Epithelial cell of prostate (primary cell): ENCODE results near the gene MAML1.

ENCODE experiments used
- DNase-seq: peaks from one replicate; pipeline ENCODE4 v3.0.0-alpha.2; 2011; ENCODE audit warnings: low read depth, low spot score
- H3K27ac ChIP-seq: fragments of 450-650 bp; 2 replicates; pipeline ENCODE4 v1.5.1; 2017; ENCODE audit warnings: mild to moderate bottlenecking

MAML1 gene

DNA sequence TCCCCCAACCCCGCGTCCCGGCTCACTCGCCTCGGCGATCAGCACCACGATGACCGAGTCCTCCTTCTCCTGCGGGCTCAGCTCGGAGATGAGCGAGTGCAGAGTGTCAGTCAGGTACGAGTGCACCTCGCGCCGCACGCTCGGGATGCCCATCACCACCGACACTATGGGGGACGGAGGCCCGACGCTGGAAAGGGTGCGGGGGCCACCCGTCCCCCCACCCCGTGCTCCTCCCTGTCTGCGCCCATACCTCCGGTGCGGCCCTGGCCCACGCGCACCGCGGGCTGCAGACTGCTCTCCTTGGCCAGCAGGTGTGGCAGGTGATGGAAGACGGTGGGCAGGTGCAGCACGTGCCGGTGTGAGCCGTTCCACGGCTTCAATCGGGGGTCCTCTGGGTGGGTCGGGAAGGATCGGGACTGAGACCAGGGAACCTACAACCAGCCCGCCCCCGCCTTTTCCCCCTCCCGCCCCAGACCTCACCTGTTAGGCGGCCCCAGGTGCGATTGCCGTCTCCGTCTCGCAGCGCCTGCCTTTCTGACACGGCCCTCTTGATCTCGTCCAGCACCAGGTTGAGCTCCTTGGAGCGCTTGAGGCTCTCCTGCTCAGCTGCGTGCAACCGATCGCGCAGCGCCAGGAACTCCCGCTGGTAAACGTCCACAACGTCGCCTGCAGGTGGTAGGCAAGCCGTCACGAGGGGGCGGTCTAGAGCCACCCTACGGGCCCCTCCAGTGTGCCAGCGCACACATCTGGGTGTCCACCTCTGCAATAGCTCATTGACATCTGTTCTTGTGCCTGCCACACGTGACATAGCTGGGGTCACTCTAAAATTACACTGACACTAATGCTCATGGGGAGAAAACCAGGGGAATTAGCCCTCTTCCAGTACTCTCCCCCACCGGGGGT, 68.9 kb downstream of the MAML1 start:
- no peak for DNase-seq

DNA sequence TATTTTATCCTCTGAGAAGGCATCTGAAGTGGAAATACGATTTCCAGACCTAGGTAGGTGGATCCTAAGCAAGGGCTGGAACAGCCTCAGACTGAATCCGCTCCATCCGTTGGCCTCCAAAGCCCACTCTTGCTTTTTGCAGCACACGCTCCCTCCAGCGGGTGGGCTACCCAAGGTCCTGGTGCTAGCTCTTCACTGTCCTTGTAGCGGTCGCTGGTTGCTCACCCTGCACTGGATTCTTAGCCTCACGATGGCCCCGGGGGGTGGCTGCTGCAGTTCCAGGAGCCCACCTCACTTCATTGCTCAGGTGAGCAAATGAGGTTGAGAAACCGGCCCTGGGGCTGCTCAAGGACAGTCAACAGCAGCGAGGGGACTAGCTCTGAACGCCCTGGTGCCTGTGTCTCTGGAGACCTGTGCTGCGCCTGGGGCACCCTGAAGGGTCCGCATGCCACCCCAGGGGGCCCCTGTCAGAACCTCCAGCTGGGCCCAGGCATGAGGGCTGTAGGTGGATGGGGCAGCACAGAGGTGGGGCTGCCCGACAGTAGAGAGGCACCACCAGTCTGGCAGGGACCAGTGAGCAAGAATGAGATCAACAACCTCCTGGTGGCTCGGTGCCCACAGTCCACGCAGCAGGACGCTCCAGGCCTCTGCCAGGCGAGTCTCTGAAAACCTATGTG, 69.7 kb downstream of the MAML1 start:
- DNase-seq: no peak
- H3K27ac ChIP-seq: peak overlapping the region; percentile 26

More for the DNA sequence above, 68.9 kb downstream of the MAML1 start:
- H3K27ac ChIP-seq: no peak overlapping the region

DNA sequence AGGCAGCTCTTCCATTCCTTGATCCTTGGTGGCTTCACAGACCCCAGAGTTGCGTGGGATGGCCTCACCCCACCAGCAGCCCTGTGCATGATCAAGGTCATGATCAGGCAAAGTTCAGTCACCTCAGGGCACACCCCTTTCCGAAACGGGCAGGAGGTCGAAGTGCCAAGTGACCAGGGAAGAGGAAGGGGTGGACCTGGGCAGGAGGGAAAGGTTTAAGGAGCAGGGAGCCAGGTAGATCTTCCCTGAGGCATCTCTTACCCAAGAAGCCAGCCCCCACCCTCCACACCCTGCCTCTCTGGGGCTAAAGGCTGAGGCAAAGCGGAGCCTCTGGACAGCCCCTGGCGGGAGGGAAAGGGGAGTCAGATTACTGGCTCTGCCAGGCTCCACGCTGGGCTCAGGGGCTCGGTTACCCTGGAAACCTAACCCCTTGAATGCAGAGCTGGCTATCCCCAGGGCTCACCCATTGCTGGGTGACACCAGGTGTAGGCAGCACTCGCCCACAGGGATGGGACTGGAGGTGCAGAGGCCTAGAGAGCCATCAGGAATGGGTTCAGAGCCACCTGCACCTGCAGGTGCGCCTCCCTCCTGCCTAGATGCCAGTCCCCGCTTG, 70.4 kb downstream of the MAML1 start:
- DNase-seq: no peak
- peak overlapping the region; percentile 26 for H3K27ac ChIP-seq

DNA sequence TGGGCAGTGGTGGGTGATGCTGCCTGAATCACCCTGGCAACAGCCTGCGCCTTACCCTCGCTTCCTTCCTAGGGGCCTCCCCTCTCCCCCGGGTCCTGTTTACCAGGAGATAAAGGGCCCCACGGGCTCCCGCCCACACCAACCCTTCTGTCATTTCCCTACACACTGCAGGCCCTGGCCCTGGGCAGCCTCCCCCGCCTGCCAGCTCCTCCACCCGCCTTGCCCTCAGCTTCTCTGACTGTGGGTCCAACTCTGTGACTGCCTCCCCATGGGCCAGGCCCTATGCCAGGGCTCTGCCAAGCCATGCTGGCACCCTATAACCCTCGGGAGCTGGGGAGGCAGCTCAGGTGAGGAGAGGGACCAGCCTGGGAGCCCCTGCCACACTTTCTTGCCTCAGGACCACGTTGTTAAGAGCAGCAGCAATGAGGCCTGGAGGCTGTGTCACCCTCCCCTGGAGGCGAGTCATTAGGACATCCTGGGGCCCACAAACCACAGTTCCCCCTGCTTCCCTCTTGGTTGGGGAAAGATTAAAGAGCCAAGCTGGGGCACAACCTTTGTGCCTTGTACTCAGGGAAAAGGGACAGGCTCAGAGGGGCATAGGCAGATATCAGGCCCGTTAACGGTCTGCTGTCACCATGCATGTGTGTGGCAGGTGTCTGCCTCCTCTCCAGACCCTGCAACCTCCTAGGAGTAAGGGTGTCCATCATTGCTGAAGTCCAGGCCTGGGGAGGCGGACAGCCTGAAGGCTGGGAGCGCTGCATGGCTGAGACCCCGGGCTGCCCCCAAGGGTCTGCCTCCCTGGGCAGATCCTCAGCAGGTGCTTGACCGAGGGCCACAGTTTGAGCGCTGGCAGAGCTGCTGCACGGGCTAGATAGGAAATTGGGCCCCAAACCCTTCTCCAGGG, 71.3 kb downstream of the MAML1 start:
- no peak for DNase-seq
- no peak overlapping the region for H3K27ac ChIP-seq

DNA sequence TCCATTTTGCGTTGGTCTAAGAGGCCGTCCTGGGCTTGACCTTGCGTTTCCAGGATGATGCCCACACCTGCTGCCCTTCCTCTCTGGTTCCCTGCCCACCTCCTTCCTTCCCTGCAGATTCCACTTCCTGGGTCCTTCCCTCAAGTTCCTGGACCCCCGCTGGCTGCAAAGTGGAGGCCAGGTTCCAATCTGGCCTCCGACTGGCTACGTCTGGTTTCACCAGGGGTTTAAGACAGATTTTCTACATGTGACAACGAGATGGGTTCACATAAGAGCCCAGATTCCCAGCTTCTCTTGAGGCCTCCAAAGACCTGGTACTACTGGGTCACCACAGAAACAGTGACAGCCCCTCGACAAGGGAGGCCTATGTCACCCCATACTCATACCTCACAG, 71.9 kb downstream of the MAML1 start:
- no peak for DNase-seq
- no peak overlapping the region for H3K27ac ChIP-seq

DNA sequence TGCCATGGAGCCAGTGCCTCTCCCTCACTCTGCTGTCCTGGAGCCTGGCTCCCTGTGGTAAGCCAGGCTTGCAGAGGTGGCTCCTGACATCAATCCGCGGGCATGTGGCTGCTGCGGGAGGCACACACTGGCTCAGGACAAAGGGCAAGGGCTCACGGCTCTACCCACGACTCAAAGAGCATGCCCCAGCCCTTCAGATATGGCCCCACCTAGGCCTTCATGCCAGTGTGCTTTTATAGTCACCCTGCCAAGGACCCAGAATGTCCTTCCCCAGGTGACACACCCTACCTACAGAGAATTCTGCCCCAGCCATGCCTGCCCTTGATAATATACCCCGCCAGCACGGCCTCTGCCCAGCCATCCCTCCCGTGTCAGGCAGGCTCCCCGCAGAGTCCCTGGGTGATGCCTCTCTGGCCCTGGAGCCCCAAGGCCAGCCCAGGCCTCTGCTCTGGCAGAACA, 72.5 kb downstream of the MAML1 start:
- H3K27ac ChIP-seq: peak overlapping the region; percentile 92

DNA sequence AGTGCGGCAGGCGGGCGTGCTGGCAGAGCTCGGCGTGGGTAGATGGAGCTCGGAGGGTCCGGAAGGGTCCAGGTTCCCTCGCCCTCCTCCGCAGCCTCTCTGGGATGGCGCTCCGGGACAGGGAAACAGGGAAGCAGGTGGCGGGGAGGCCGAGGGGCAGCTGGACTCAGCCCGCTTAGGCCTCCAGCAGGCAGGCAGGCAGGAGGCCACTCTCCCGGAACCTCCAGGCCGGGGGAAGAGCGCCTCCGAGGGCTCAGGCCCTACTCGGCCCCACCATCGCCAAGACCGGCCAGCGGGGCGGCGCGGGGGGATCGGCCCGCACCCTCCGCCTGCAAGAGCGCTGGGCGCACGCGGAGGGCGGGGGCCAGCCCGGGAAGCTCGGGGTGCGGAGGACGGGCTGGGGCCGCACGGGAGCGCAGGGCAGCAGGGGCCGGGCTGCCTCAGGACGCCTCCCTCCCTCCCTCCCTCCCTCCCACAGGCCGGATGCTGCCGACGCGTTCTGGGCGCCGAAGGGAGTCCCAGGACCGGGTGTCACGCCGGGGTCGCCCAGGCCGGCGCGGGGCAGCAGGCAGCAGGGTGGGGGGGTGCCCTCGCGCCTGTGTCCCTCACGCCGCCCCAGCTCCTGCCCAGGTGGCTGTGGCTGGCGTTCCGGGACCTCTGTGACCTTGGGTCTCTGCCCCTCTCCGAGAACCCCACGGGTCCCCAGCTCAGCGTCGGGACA, 73.1 kb downstream of the MAML1 start:
- peak overlapping the region; percentile 92 for H3K27ac ChIP-seq
- DNase-seq: no peak

More for the DNA sequence above, 72.5 kb downstream of the MAML1 start:
- DNase-seq: no peak

DNA sequence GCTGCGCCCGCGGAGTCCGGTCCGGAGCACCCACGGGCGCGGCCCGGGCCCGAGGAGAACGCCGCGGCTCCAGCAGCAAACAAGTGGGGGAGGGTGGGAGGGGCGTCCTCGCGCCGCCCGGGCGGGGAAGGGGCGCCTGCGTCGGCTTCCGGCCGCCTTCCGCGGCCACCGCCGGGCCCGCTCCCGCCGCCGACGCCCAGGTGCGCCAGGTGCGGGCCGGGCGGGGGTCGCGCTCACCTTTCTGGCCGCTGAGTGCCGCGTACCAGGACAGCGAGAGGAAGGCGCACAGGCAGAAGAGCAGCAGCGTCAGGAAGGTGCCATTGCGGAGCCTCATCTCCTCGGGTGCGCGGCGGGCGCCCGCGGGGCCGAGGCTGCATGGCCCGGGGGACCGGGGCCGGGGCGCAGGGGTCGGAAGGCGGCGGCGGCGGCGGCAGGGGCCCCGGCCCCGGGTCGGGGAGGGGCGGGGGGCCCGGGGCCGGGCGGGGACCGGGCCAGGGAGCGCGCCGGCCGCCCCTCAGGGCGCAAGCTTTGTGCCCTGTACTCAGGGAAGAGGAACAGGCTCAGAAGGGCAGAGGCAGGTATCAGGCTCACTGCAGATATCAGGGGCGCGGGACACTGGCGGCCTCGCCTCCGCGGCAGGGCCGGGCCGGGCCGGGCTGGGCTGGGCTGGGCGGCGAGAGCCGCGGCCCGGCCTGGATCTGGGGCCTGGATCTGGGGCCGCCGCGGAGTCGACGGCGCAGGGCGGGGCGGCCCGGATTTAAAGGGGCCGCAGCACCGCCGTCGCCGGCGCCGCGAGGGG, 73.8 kb downstream of the MAML1 start, which contains the start of gene MGAT4B:
MGAT4B (minus strand) TSS at position 617 of the 799 bp plus-strand sequence; CDS start at position 334, 283 bp downstream.
- H3K27ac ChIP-seq: peak within 1 kb of the TSS; percentile 92
- no peak for DNase-seq

DNA sequence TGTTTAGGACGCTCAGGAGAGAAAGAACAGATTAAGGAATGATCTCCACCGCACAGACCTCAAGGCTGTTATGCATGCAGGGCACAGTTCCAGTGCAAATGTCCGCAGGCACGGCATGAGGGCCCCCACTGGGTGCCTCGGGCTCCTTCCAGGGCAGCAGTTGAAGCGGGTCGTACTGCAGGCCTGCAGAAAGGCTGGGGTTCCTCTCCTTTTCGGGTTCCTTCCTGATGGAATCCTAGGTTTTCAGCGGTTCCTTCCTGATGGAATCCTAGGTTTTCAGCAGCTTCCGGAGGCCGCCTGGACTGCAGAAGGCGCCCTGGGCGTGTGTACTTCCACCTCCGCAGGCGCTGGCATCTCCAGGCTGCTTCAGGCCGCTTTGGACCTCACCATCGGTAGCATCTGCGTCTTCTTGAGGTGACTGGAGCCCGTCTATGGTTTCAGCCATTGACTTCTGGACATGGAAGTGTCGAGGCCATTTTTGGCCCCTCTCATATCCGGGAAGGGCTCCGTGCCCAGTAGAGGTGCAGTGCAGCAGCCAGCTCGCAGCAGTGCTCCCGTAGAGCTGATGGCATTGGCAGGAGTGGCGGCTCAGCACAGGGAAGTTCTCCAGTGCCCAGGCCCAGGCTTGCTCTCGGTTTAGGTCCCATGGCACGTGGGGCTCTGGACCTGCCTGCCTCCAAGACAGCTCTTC, 79.7 kb downstream of the MAML1 start:
- H3K27ac ChIP-seq: no peak overlapping the region

DNA sequence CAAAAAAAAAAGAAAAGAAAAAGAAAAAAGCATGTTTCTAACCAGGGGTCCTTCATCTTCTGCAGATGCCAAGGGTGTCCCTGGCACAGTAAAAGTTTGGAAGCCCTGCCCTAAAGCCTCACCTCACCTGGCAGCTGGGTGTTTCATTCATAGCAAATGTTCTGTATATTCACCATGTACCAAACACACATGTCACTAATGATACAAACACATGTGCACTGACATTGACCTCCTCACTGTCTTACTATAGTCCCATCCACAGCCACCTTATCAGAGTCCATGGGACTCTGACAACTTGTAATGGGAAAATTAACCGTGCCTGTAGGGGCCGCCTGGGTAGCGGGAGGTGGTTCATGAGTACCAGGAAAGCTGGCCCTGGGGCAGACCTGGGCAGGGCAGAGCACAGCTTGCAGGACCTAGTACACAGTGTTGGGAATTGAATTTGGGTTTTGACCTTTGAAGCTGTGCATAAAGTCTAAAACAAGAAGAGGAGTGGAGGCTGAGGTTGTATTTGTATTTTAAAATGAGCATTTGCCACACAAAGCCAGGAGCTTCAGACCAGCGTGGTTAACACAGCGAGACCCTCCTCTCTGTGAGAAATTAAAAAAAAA, 80.5 kb downstream of the MAML1 start:
- no peak for DNase-seq
- H3K27ac ChIP-seq: no peak overlapping the region

More for the DNA sequence above, 79.7 kb downstream of the MAML1 start:
- DNase-seq: no peak

DNA sequence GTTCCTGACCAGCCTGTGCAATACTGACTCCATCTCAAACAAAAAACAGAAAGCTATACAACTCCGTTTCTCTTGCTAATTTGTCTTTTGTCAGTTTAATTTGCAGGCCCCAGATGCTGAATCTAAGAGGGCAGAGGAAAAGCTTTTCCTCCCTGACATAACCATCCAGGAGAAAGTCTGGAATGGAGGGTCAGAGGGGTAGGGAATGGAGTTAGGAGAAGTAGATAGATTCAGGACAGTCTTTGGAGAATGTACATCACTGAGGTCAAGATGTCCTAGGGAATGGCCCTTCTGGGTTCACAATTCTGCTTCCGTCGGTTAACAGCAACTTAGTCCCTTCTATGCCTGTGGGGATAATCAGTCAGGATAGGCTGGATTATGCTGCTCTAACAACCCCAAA, 81.5 kb downstream of the MAML1 start:
- H3K27ac ChIP-seq: no peak overlapping the region
- no peak for DNase-seq

DNA sequence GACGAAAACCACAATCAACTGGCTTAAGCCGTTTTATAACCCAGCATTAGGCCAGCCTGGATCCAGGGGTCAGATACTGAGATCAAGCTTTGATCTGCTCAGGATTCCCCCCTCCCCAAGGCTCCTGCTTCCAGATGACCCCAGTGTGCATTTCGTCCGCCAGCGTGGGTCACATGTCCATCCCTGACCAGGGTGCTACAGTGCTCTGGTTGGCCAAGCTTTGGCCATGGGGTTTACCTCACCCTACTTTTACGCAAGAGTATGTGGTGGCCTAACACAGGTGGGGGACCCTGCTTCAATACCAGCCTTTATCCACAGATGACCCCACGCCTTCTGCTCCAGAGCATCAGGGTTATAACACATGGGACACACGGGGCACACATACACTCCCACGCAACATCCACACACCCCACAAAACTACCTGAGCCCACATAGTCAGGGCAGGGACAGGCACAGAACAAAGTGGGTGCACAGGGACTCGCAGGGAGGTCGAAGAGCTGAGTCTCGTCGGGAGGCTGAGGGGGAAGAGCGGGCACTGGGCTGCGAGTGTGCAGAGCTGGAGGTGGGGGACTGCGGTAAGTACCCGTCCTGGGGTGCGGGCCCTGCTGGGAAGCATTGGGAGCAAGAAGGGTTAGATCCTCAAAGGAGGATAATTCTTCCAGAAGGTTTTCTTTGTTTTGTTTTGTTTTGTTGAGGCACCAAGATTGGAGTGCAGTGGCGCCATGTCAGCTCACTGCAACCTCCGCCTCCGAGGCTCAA, 83.0 kb downstream of the MAML1 start:
- DNase-seq: no peak
- H3K27ac ChIP-seq: no peak overlapping the region

DNA sequence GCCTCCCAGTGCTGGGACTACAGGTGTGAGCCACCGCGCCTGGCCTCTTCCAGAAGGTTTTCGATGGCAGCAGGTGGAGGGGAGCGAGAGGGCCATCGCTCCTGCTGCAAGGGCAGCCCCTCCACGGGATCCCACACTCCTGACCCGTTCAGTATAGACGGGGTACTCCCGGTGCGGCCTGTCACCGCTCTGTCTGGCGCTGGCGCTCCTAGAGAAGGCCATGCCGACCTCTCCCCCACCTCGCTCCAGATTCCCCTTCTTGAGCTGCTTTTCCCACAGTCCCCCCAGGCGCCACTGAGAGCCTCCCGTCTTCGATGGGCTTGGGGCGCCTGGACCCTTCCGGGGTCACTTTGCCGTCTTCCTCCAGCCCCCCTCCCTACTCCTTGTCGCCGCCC, 83.8 kb downstream of the MAML1 start:
- DNase-seq: no peak
- no peak overlapping the region for H3K27ac ChIP-seq

DNA sequence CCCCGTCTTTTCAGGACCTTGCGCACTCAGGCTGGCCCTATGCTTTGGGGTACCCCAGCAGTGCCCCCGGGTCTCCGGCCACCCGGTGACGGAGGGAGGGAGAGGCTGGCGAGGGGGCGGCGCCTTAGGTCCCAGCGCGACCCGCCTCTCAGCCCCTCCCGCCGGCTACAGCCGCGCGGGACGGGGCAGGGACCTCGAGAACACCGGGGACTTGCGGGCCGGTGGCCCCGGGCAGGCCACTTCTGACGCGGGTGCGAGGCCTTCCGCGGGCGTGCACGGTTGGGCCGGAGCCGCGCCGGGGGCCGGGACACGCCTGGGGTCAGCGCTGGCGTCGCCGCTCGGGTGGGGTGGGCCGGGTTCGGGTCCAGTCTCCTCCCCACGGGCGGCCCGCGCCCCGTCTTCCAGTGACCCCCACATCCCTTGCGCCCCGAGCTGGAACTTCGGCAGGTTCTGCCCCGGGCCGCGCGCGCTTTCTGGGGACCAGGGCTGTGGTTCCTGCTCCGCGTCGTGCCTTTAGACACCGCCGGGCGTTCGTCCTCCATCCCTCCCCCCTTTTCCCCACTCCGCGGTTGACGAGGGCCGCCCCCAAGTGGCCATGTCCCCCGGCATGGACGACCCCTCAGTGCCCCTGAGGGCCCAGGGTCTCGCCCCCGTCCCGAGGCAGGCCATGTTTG, 84.3 kb downstream of the MAML1 start:
- DNase-seq: no peak
- H3K27ac ChIP-seq: no peak overlapping the region

DNA sequence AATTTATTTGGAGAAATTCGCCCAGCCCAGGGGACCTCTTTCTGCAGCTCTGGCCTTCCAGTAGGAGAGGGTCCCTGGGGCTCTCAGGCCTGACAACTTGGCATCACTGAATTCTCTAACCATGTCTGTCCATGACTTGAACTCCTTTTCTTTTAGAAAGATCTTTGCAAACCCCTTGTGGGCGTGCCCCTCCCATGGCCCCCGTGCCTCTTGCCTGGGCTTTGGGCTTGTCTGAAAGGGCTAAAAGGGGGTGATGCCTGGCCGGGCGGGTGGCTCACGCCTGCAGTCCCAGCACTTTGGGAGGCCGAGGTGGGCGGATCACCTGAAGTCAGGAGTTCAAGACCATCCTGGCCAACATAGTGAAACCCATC, 84.8 kb downstream of the MAML1 start:
- DNase-seq: no peak
- H3K27ac ChIP-seq: no peak overlapping the region
